IMR-90 (cell line): ENCODE results near the gene ANKRD13A.

Experiments
- BHLHE40 ChIP-seq: fragments of 150-350 bp; IDR thresholded peaks from 2 replicates; pipeline ENCODE4 v1.6.1; 2016; ENCODE audit warnings: mild to moderate bottlenecking, low read depth, low read length
- CEBPB ChIP-seq: IDR thresholded peaks from 2 replicates; pipeline ENCODE4 v1.6.1; 2012; ENCODE audit warnings: low read depth, low read length, improper control_type of control experiment
- MAFK ChIP-seq: IDR thresholded peaks from 2 replicates; pipeline ENCODE4 v1.6.1; 2012; ENCODE audit warnings: low read depth, low read length, improper control_type of control experiment
- MXI1 ChIP-seq: IDR thresholded peaks from 2 replicates; pipeline ENCODE4 v1.6.1; 2012; ENCODE audit warnings: low read depth, mild to moderate bottlenecking, low read length, moderate library complexity, borderline replicate concordance
- POLR2A ChIP-seq: IDR thresholded peaks from 2 replicates; pipeline ENCODE4 v1.6.1; 2012; ENCODE audit warnings: mild to moderate bottlenecking, low read depth, low read length
- RAD21 ChIP-seq: IDR thresholded peaks from 2 replicates; pipeline ENCODE4 v1.6.1; 2012; ENCODE audit warnings: low read length, improper control_type of control experiment
- SMC3 ChIP-seq: fragments of 150-350 bp; IDR thresholded peaks from 2 replicates; pipeline ENCODE4 v1.6.1; 2016; ENCODE audit warnings: low read depth, mild to moderate bottlenecking, antibody characterized with exemption, low read length, moderate library complexity
- TF ChIP-seq, protein P1 (sequence below): conservative IDR thresholded peaks from 2 replicates; pipeline ENCODE4 v1.5.1; 2012; ENCODE audit warnings: mild to moderate bottlenecking, low read depth, low read length, improper control_type of control experiment

GRCh38 chr12:110074089-110074488 is 74.9 kb downstream of the ANKRD13A start:
- TF ChIP-seq MXI1, result no peak
- TF ChIP-seq, protein P1, sequence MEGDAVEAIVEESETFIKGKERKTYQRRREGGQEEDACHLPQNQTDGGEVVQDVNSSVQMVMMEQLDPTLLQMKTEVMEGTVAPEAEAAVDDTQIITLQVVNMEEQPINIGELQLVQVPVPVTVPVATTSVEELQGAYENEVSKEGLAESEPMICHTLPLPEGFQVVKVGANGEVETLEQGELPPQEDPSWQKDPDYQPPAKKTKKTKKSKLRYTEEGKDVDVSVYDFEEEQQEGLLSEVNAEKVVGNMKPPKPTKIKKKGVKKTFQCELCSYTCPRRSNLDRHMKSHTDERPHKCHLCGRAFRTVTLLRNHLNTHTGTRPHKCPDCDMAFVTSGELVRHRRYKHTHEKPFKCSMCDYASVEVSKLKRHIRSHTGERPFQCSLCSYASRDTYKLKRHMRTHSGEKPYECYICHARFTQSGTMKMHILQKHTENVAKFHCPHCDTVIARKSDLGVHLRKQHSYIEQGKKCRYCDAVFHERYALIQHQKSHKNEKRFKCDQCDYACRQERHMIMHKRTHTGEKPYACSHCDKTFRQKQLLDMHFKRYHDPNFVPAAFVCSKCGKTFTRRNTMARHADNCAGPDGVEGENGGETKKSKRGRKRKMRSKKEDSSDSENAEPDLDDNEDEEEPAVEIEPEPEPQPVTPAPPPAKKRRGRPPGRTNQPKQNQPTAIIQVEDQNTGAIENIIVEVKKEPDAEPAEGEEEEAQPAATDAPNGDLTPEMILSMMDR, result no peak
- TF ChIP-seq SMC3, result no peak
- TF ChIP-seq POLR2A, result no peak
- no peak for TF ChIP-seq BHLHE40
- TF ChIP-seq MAFK, result no peak
- TF ChIP-seq RAD21, result no peak
- TF ChIP-seq CEBPB, result no peak
